ENCODE results near the gene AKR1C2.
"Not testable (repeated sequence)": the region's sequence is repeated elsewhere in the genome, so short reads cannot be mapped to it uniquely, and the experiment has no call there.

AKR1C2 gene

GRCh38 chr10:5034588-5034987 lies 30.9 kb upstream of the AKR1C2 start:
- TF ChIP-seq CTCF (IDR thresholded peaks at IDR 0.05; ENCODE audit: borderline replicate concordance, insufficient read depth, low read depth, low read length), result no peak
- H3K4me3 ChIP-seq (ENCODE audit: low read depth, low read length), result no peak overlapping the region

GRCh38 chr10:5033061-5033778 lies 29.6 kb upstream of the AKR1C2 start:
- no peak for TF ChIP-seq CTCF (IDR thresholded peaks at IDR 0.05; ENCODE audit: borderline replicate concordance, insufficient read depth, low read depth, low read length)
- H3K4me3 ChIP-seq (ENCODE audit: low read depth, low read length), result no peak overlapping the region

DNA sequence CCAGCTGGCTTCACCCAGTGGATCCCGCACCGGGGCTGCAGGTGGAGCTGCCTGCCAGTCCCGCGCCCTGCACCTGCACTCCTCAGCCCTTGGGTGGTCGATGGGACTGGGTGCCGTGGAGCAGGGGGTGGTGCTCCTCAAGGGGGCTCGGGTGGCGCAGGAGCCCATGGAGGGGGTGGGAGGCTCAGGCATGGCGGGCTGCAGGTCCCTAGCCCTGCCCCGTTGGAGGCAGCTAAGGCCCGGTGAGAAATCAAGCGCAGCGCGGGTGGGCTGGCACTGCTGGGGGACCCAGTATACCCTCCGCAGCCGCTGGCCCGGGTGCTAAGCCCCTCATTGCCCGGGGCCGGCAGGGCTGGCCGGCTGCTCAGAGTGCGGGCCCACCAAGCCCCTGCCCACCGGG lies 28.8 kb upstream of the AKR1C2 start:
- not testable (repeated sequence) for H3K4me3 ChIP-seq (ENCODE audit: low read depth, low read length)

DNA sequence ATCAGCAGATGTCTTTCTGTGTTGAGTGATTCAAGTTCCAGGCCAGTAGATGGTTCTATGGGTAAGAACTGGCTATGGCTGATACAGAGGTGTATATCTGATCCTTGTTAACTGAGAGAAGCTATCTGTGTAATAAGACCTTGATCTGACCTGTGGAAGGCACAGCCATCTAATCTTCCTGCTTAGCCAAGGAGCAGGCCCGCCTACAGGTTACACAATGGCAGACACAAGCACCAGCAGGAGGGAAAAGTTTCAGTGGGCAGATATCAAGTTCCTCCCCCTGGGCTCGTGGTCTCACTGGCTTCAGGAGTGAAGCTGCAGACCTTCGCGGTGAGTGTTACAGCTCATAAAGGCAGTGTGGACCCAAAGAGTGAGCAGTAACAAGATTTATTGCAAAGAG lies 27.9 kb upstream of the AKR1C2 start:
- H3K4me3 ChIP-seq (ENCODE audit: low read depth, low read length), result not testable (repeated sequence)

GRCh38 chr10:5030989-5031388 lies 27.3 kb upstream of the AKR1C2 start:
- no peak overlapping the region for H3K4me3 ChIP-seq (ENCODE audit: low read depth, low read length)
- TF ChIP-seq CTCF (IDR thresholded peaks at IDR 0.05; ENCODE audit: borderline replicate concordance, insufficient read depth, low read depth, low read length), result no peak

GRCh38 chr10:5025461-5025881 lies 21.8 kb upstream of the AKR1C2 start:
- not testable (repeated sequence) for H3K4me3 ChIP-seq (ENCODE audit: low read depth, low read length)

GRCh38 chr10:5023177-5023805 lies 19.6 kb upstream of the AKR1C2 start:
- no peak for TF ChIP-seq CTCF (IDR thresholded peaks at IDR 0.05; ENCODE audit: borderline replicate concordance, insufficient read depth, low read depth, low read length)
- no peak overlapping the region for H3K4me3 ChIP-seq (ENCODE audit: low read depth, low read length)

DNA sequence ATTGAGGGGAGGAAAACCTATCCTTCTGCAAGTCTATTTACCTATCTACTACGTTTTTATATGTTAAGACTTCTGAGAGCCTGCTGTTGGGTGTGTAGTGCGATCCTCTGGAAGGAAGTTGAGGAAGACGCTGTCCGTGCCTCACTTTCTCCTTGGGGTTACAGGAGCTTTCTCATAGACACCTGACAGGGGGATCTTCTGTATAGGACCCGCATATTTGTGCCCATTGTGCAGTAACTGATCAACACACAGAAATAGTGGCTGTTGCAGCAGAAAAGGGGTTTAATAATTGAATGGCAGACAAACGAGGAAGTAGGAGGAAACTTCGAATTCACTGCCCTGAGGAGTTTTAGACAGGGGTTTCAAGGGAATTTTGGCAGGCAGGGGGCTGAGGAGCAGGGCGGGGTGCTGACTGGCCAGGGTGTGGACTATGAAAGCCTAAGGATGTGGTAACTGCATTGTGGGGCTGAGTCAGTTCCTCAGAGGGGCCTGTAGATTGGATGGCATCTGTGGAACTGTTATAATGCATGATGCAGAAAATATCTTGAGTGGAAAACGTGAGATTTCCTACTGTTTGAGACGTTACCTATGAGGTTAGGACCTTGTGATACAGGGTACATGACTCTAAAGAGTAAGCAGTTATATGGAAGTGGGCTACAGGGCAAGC lies 18.1 kb upstream of the AKR1C2 start:
- not testable (repeated sequence) for H3K4me3 ChIP-seq (ENCODE audit: low read depth, low read length)

- not testable (repeated sequence) for H3K4me3 ChIP-seq (ENCODE audit: low read depth, low read length)
Observed at GRCh38 chr10:5019770-5020612, 16.3 kb upstream of the AKR1C2 start.

DNA sequence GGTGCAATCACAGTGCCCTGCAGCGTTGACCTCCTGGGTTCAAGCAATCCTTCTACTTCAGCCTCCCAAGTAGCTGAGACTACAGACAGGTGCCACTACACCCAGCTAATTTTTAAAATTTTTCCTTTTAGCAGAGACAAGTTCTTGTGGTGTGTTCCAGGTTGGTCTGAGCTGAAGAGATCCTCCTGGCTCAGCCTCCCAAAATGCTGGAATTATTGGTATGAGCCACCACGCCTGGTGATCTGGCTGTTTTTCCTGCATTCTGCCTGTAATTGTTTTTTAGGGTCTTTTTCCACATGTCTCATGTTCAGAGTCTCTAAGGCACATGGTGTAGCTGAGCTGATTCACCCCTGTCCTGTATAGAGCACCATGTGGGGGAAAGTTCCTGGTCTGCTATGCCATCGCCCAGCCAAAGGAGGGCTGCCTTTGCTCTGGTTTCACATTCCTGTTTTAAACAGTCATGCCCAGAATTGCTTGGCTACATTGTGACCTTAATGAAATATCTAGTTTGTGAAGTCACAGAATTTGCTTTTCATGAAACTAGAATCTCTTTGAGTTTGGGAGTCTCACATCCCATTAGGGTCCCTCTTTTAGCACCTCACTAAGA lies 15.1 kb upstream of the AKR1C2 start:
- not testable (repeated sequence) for H3K4me3 ChIP-seq (ENCODE audit: low read depth, low read length)
